Mesendoderm (in vitro differentiated cells): ENCODE measurements around the gene GINS1.

ENCODE experiments used
- DNase-seq: peaks from one replicate; pipeline ENCODE4 v3.0.0; 2013
- H2AK5ac ChIP-seq: 2 replicates; pipeline ENCODE4 v1.6.1; 2013; ENCODE audit warnings: low read length, inconsistent platforms
- H2BK120ac ChIP-seq: 2 replicates; pipeline ENCODE4 v1.6.1; 2013; ENCODE audit warnings: low read depth, mild to moderate bottlenecking, low read length, moderate library complexity, mixed read lengths
- H2BK15ac ChIP-seq: replicated peaks from 2 replicates; pipeline ENCODE4 v1.6.1; 2013; ENCODE audit warnings: low read depth, mild to moderate bottlenecking, moderate library complexity
- H2BK5ac ChIP-seq: 2 replicates; pipeline ENCODE4 v1.6.1; 2013; ENCODE audit warnings: low read length, inconsistent platforms
- H3K18ac ChIP-seq: 2 replicates; pipeline ENCODE4 v1.6.1; 2013; ENCODE audit warnings: mild to moderate bottlenecking, low read length, mixed read lengths
- H3K23ac ChIP-seq: one replicate; pipeline ENCODE4 v1.6.1; 2013; ENCODE audit warnings: low read length
- H3K27ac ChIP-seq: 2 replicates; pipeline ENCODE4 v1.5.1; 2013; ENCODE audit warnings: low read depth, mild to moderate bottlenecking, inconsistent platforms, low read length, moderate library complexity
- H3K27me3 ChIP-seq: 2 replicates; pipeline ENCODE4 v1.6.1; 2013; ENCODE audit warnings: low read length, control low read depth, mild to moderate bottlenecking, inconsistent platforms; ENCODE audit not compliant: insufficient read depth, poor library complexity
- H3K36me3 ChIP-seq: 2 replicates; pipeline ENCODE4 v1.6.1; 2013; ENCODE audit warnings: low read length, inconsistent platforms; ENCODE audit not compliant: control insufficient read depth, insufficient read depth
- H3K4ac ChIP-seq: one replicate; pipeline ENCODE4 v1.6.1; 2013; ENCODE audit warnings: low read depth, mild to moderate bottlenecking, low read length, moderate library complexity
- H3K4me1 ChIP-seq: 2 replicates; pipeline ENCODE4 v1.6.1; 2013; ENCODE audit warnings: low read depth, low read length, inconsistent platforms; ENCODE audit not compliant: control insufficient read depth
- H3K4me2 ChIP-seq: 2 replicates; pipeline ENCODE4 v1.6.1; 2013; ENCODE audit warnings: low read length
- H3K4me3 ChIP-seq: 2 replicates; pipeline ENCODE4 v1.5.1; 2013; ENCODE audit warnings: mild to moderate bottlenecking, low read length
- H3K56ac ChIP-seq: one replicate; pipeline ENCODE4 v1.6.1; 2013; ENCODE audit warnings: low read length
- H3K79me1 ChIP-seq: 2 replicates; pipeline ENCODE4 v1.6.1; 2013; ENCODE audit warnings: low read length, inconsistent platforms
- H3K79me2 ChIP-seq: 2 replicates; pipeline ENCODE4 v1.6.1; 2013; ENCODE audit warnings: mild to moderate bottlenecking, low read length; ENCODE audit not compliant: control insufficient read depth, insufficient read depth
- H3K9ac ChIP-seq: 2 replicates; pipeline ENCODE4 v1.6.1; 2013; ENCODE audit warnings: low read length, inconsistent platforms
- H4K5ac ChIP-seq: one replicate; pipeline ENCODE4 v1.6.1; 2013; ENCODE audit warnings: low read length
- H4K8ac ChIP-seq: one replicate; pipeline ENCODE4 v1.6.1; 2013; ENCODE audit warnings: low read depth, mild to moderate bottlenecking, control low read depth, low read length, moderate library complexity
- WGBS: extraction: QIAGEN DNeasy Blood & Tissue Kit; methylation state at CpG from one replicate; pipeline ENCODE4 v1.1.7; 2013; ENCODE audit warnings: low lambda C conversion rate, missing lambda C conversion rate; ENCODE audit not compliant: insufficient coverage; ENCODE audit errors: extremely low coverage; 5-methylcytosine and 5-hydroxymethylcytosine counted together

Gene GINS1

GRCh38 chr20:25489221-25489871 lies 81.9 kb downstream of the GINS1 start:
- no peaks in the 10 kb centered on the region for H3K27me3 ChIP-seq
- H3K79me2 ChIP-seq, result no peaks in the 10 kb centered on the region
- no peaks in the 10 kb centered on the region for H3K79me1 ChIP-seq
- no CpG with 5 or more reads among the region's 15 CpGs for WGBS
- no peak overlapping the region for H3K56ac ChIP-seq
- H3K9ac ChIP-seq, result no peak overlapping the region
- no peak overlapping the region for H3K4me3 ChIP-seq
- H2AK5ac ChIP-seq, result no peak overlapping the region
- peaks cover 6% of the 10 kb centered on the region for H3K36me3 ChIP-seq
- H4K8ac ChIP-seq, result no peak overlapping the region
- DNase-seq, result no peak
- H2BK120ac ChIP-seq, result no peak overlapping the region
- no peak overlapping the region for H3K27ac ChIP-seq
- H2BK5ac ChIP-seq, result no peak overlapping the region
- no peaks in the 10 kb centered on the region for H3K4me1 ChIP-seq
- H3K4me2 ChIP-seq, result no peak overlapping the region
- H3K23ac ChIP-seq, result no peak overlapping the region
- H3K4ac ChIP-seq, result no peak overlapping the region
- H2BK15ac ChIP-seq, result no peak overlapping the region
- H4K5ac ChIP-seq, result no peak overlapping the region
- no peak overlapping the region for H3K18ac ChIP-seq

GRCh38 chr20:25490656-25491445 lies 83.4 kb downstream of the GINS1 start:
- no peaks in the 10 kb centered on the region for H3K79me2 ChIP-seq
- no peak overlapping the region for H3K4me3 ChIP-seq
- no CpG with 5 or more reads among the region's 15 CpGs for WGBS
- no peak overlapping the region for H2AK5ac ChIP-seq
- H3K18ac ChIP-seq, result no peak overlapping the region
- no peak overlapping the region for H4K8ac ChIP-seq
- no peak overlapping the region for H3K4me2 ChIP-seq
- no peaks in the 10 kb centered on the region for H3K4me1 ChIP-seq
- no peak overlapping the region for H2BK120ac ChIP-seq
- H3K27me3 ChIP-seq, result no peaks in the 10 kb centered on the region
- DNase-seq, result no peak
- no peak overlapping the region for H2BK15ac ChIP-seq
- no peak overlapping the region for H3K4ac ChIP-seq
- no peak overlapping the region for H3K27ac ChIP-seq
- H4K5ac ChIP-seq, result no peak overlapping the region
- H3K9ac ChIP-seq, result no peak overlapping the region
- H2BK5ac ChIP-seq, result no peak overlapping the region
- H3K56ac ChIP-seq, result no peak overlapping the region
- peaks cover 6% of the 10 kb centered on the region for H3K36me3 ChIP-seq
- no peak overlapping the region for H3K23ac ChIP-seq
- no peaks in the 10 kb centered on the region for H3K79me1 ChIP-seq

- Histone ChIP-seq H2BK120ac (no peak overlapping the region), H3K79me2 (no peaks in the 10 kb centered on the region), H2BK5ac (no peak overlapping the region), H3K4me1 (no peaks in the 10 kb centered on the region), H3K79me1 (no peaks in the 10 kb centered on the region), H3K27ac (no peak overlapping the region), H3K4me2 (no peak overlapping the region), H3K4me3 (no peak overlapping the region), H2BK15ac (no peak overlapping the region), H2AK5ac (no peak overlapping the region), H3K36me3 (peaks cover 5% of the 10 kb centered on the region), H3K9ac (no peak overlapping the region), H3K4ac (no peak overlapping the region), H3K27me3 (no peaks in the 10 kb centered on the region), H3K23ac (no peak overlapping the region), H3K18ac (no peak overlapping the region), H3K56ac (no peak overlapping the region), H4K5ac (no peak overlapping the region), H4K8ac (no peak overlapping the region)
- WGBS, result no CpG with 5 or more reads among the region's 12 CpGs
- no peak for DNase-seq
Observed at GRCh38 chr20:25491446-25492038, 84.1 kb downstream of the GINS1 start.

GRCh38 chr20:25493137-25493536 lies 85.7 kb downstream of the GINS1 start:
- Histone ChIP-seq H3K79me1 (no peaks in the 10 kb centered on the region), H4K5ac (no peak overlapping the region), H3K4ac (no peak overlapping the region), H3K27me3 (no peaks in the 10 kb centered on the region), H3K4me1 (no peaks in the 10 kb centered on the region), H3K23ac (no peak overlapping the region), H3K9ac (no peak overlapping the region), H3K56ac (no peak overlapping the region), H3K4me2 (no peak overlapping the region), H3K4me3 (no peak overlapping the region), H3K18ac (no peak overlapping the region), H3K79me2 (no peaks in the 10 kb centered on the region), H3K27ac (no peak overlapping the region), H2AK5ac (no peak overlapping the region), H2BK5ac (no peak overlapping the region), H4K8ac (no peak overlapping the region), H3K36me3 (peaks cover 6% of the 10 kb centered on the region), H2BK120ac (no peak overlapping the region), H2BK15ac (no peak overlapping the region)
- DNase-seq, result no peak
- no CpG with 5 or more reads among the region's 10 CpGs for WGBS

GRCh38 chr20:25493748-25494505 lies 86.5 kb downstream of the GINS1 start:
- Histone ChIP-seq H3K18ac (no peak overlapping the region), H3K4me1 (no peaks in the 10 kb centered on the region), H3K79me1 (no peaks in the 10 kb centered on the region), H3K9ac (no peak overlapping the region), H2AK5ac (no peak overlapping the region), H3K4me3 (no peak overlapping the region), H2BK120ac (no peak overlapping the region), H4K8ac (no peak overlapping the region), H2BK5ac (no peak overlapping the region), H3K27ac (no peak overlapping the region), H3K27me3 (no peaks in the 10 kb centered on the region), H3K23ac (no peak overlapping the region), H3K79me2 (no peaks in the 10 kb centered on the region), H3K36me3 (peaks cover 2% of the 10 kb centered on the region), H3K4me2 (no peak overlapping the region), H3K4ac (no peak overlapping the region), H4K5ac (no peak overlapping the region), H2BK15ac (no peak overlapping the region), H3K56ac (no peak overlapping the region)
- WGBS, result no CpG with 5 or more reads among the region's 10 CpGs
- DNase-seq, result no peak
